Testis (tissue), 3 donors: ENCODE data around the gene RNASE7. TPM values are rescaled to one million over a fixed set of nuclear protein-coding genes. Genes with fewer than 3 reads are reported as not detected.

Source experiments
- DNase-seq: peaks from one replicate; pipeline ENCODE4 v3.0.0-alpha.2; 2019
- H3K27ac ChIP-seq, 2 donors: fragments of 200-600 bp; sonication (generic); one replicate each; pipeline ENCODE4 v1.5.1; 2019
- H3K27me3 ChIP-seq: fragments of 200-600 bp; sonication (generic); one replicate; pipeline ENCODE4 v1.5.1; 2019
- H3K36me3 ChIP-seq: fragments of 200-600 bp; sonication (generic); one replicate; pipeline ENCODE4 v1.5.1; 2017; ENCODE audit warnings: low read depth; ENCODE audit errors: missing control alignments
- H3K4me1 ChIP-seq: fragments of 200-600 bp; sonication (generic); one replicate; pipeline ENCODE4 v1.5.1; 2019
- H3K4me3 ChIP-seq, 2 donors: fragments of 200-600 bp; sonication (generic); one replicate each; pipeline ENCODE4 v1.5.1; 2017 to 2019
- H3K9me3 ChIP-seq: fragments of 200-600 bp; sonication (generic); one replicate; pipeline ENCODE4 v1.5.1; 2017
- POLR2A ChIP-seq: fragments of 450-650 bp; IDR thresholded peaks from one replicate; pipeline ENCODE4 v1.6.1; 2017; ENCODE audit warnings: antibody characterized with exemption, mild to moderate bottlenecking, moderate library complexity
- WGBS, 2 donors: methylation state at CpG; one replicate each; pipeline ENCODE4 v1.1.5; 2018; 5-methylcytosine and 5-hydroxymethylcytosine counted together
- intact Hi-C: fragments of 100-400 bp; cut with DNase I; formaldehyde crosslinking; loops from one replicate; pipeline ENCODE4 v1.15.1; 2023; ENCODE audit warnings: low total_unique reads
- polyA plus RNA-seq: library from polyadenylated mRNA; stranded (reverse); fragments of 350-450 nt; fragmentation: Illumina TruSeq; extraction: RNeasy Lipid Tissue Mini Kit (QIAGEN cat#74804); gene quantifications from one replicate; pipeline ENCODE4 v1.2.3, GENCODE V29; 2014; ENCODE audit warnings: low read depth, low replicate concordance; ENCODE audit not compliant: insufficient read depth
- total RNA-seq, 2 donors: library from RNA; depleted of rRNA; stranded (reverse); fragments of >200 nt; gene quantifications; one replicate each; pipeline ENCODE4 v1.2.3, GENCODE V29; 2016
- TF ChIP-seq, protein P1 (sequence below), 3 experiments: fragments of 450-650 bp in 2 of 3; fragments of 200-600 bp in 1 of 3; sonication (generic) in 1 of 3; IDR thresholded peaks; one replicate each; pipeline ENCODE4 v1.5.1; 2016 to 2019; ENCODE audit warnings: antibody characterized with exemption in 3 of 3, mild to moderate bottlenecking in 2 of 3, moderate library complexity in 1 of 3

RNASE7 gene
- total and polyA plus RNA-seq, 3 donors from 2014 or later: 0.24 to 0.55 (median 0.43) TPM

DNA sequence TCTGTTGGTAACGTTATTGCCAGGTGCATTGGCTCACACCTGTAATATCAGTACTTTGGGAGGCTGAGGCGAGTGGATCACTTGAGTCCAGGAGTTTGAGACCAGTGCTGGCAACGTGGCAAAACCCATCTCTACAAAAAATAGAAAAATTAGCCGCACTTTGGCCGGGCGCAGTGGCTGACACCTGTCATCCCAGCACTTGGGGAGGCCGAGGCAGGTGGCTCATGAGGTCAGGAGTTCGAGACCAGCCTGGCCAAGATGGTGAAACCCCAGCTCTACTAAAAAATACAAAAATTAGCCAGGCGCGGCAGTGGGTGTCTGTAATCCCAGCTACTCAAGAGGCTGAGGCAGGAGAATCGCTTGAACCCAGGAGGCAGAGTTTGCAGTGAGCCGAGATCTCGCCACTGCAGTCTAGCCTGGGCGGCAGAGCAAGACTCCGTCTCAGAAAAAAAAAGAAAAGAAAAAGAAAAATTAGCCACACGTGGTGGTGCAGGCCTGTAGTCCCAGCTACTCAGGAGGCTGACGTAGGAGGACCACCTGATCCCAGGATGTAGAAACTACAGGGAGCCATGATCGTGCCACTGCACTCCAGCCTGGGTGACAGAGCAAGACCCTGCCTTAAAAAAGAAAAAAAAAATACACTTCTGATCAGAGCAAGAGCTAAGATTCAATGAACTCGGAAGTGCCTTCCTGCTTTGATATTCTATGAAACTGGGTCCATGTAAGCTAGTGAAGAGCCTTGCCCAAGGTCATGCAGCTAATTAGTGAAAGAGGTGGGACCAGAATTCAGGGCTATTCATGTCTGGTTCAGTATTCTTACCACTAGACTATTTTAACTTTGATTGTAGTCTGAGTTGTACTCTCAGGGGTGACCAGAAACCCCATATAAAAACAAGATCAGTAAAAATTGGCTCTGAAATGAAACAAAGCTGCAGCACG is 11.3 kb downstream of the RNASE7 start:
- intact Hi-C loops: no loop called here
- DNase-seq: no peak
- H3K27ac ChIP-seq: no peak overlapping the region
- H3K4me1 ChIP-seq: peaks cover 10% of the 10 kb centered on the region
- TF ChIP-seq, protein P1, sequence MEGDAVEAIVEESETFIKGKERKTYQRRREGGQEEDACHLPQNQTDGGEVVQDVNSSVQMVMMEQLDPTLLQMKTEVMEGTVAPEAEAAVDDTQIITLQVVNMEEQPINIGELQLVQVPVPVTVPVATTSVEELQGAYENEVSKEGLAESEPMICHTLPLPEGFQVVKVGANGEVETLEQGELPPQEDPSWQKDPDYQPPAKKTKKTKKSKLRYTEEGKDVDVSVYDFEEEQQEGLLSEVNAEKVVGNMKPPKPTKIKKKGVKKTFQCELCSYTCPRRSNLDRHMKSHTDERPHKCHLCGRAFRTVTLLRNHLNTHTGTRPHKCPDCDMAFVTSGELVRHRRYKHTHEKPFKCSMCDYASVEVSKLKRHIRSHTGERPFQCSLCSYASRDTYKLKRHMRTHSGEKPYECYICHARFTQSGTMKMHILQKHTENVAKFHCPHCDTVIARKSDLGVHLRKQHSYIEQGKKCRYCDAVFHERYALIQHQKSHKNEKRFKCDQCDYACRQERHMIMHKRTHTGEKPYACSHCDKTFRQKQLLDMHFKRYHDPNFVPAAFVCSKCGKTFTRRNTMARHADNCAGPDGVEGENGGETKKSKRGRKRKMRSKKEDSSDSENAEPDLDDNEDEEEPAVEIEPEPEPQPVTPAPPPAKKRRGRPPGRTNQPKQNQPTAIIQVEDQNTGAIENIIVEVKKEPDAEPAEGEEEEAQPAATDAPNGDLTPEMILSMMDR (IDR thresholded peaks at IDR 0.05): no peak
- no peak for TF ChIP-seq POLR2A
- no peaks in the 10 kb centered on the region for H3K27me3 ChIP-seq
- no peaks in the 10 kb centered on the region for H3K36me3 ChIP-seq
- H3K9me3 ChIP-seq: no peaks in the 10 kb centered on the region
- 80 to 86% methylated on average over 15 to 20 of the region's 20 CpGs for WGBS, 2 donors
- no peak overlapping the region for H3K4me3 ChIP-seq

- Histone ChIP-seq H3K36me3 (no peaks in the 10 kb centered on the region), H3K4me1 (peaks cover 2% of the 10 kb centered on the region), H3K9me3 (no peaks in the 10 kb centered on the region), H3K27ac (no peak overlapping the region), H3K4me3 (no peak overlapping the region), H3K27me3 (no peaks in the 10 kb centered on the region)
- no peak for DNase-seq
- WGBS, 2 donors: 60 to 62% methylated on average over 3 of the region's 3 CpGs
- intact Hi-C loops: no loop called here
- TF ChIP-seq POLR2A: no peak
- TF ChIP-seq, protein P1 (IDR thresholded peaks at IDR 0.05): no peak
Observed at GRCh38 chr14:21054123-21054767, 12.1 kb downstream of the RNASE7 start.

DNA sequence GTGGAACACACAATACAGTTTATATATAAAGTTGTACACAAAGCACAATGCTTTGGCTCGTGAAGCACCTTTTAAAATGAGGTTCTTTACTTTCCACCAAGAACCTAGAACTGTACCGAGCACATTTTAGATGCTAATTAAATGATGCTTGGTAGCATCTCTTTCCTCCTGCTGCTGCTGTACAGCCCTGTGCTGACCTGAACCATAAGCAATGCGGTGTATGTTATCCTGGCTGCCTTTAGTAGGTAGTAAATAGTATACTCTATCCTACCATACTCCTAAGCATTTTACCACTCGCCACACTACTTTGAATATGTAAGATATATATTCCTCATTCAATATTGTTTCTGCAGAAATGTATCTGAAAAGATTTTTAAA is 12.6 kb downstream of the RNASE7 start:
- intact Hi-C loops: no loop called here
- Histone ChIP-seq H3K27ac (no peak overlapping the region), H3K9me3 (no peaks in the 10 kb centered on the region), H3K27me3 (no peaks in the 10 kb centered on the region), H3K4me3 (no peak overlapping the region), H3K4me1 (no peaks in the 10 kb centered on the region), H3K36me3 (no peaks in the 10 kb centered on the region)
- no peak for DNase-seq
- TF ChIP-seq, protein P1 (IDR thresholded peaks at IDR 0.05): no peak
- TF ChIP-seq POLR2A: no peak
- 94 to 96% methylated on average over 4 of the region's 4 CpGs for WGBS, 2 donors

DNA sequence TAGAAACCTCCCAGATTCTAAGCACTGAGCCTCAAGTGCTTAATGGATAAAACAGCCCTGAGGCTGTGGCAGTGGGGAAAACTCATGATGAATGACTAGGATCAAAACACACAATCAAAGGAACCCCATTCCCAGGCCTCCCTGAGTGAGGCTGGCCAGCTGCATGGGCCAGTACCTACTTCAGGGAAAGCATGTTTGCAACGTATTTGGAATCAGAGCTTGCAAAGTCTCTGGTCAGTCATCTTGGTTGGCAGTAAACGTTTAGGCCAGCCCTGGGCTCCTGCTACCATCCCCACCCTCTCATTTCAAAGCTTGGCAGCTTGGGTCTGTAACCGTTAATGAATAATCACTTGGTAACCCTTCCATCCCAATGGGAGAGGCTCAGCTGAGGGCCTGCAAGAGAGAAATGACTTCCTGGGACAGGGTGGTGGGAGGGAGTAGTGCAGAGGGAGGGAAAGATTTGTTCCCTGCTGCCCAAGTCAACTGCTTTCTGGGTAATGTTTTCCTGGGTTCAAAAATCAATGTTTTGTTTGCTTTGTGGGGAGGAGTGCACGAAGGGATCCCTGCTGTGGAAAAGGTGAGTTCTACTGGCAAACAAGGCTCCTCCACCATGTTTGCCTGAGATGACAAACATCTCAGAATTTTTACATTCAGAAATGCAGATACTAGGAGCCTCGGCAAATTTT is 13.4 kb downstream of the RNASE7 start:
- no peak overlapping the region for H3K4me3 ChIP-seq
- WGBS, 2 donors: 83 to 89% methylated on average over 5 of the region's 5 CpGs
- TF ChIP-seq POLR2A: no peak
- TF ChIP-seq, protein P1 (IDR thresholded peaks at IDR 0.05): no peak
- intact Hi-C loops: no loop called here
- no peaks in the 10 kb centered on the region for H3K4me1 ChIP-seq
- no peak for DNase-seq
- H3K27ac ChIP-seq: no peak overlapping the region
- no peaks in the 10 kb centered on the region for H3K27me3 ChIP-seq
- H3K9me3 ChIP-seq: no peaks in the 10 kb centered on the region
- no peaks in the 10 kb centered on the region for H3K36me3 ChIP-seq
